ENCODE measurements around the gene NEK7.

NEK7 gene

GRCh38 chr1:198253259-198253658 is 96.5 kb downstream of the NEK7 start:
- H3K9ac ChIP-seq (ENCODE audit: low read length): no peak overlapping the region

GRCh38 chr1:198253668-198254067 is 96.9 kb downstream of the NEK7 start:
- TF ChIP-seq CTCF (IDR thresholded peaks at IDR 0.05; ENCODE audit: insufficient read depth, low read length, poor library complexity, severe bottlenecking) (no peak), EZH2phosphoT487 (conservative IDR thresholded peaks at IDR 0.05; ENCODE audit: low read length) (no peak)
- no peak overlapping the region for H3K9ac ChIP-seq (ENCODE audit: low read length)
- H3K4me2 ChIP-seq (ENCODE audit: low read depth, low read length, poor library complexity, severe bottlenecking): no peak overlapping the region

More at GRCh38 chr1:198253259-198253658, 96.5 kb downstream of the NEK7 start:
- Histone ChIP-seq H3K9me3 (ENCODE audit: insufficient read depth, low read length) (no peaks in the 10 kb centered on the region), H3K36me3 (ENCODE audit: low read length) (no peaks in the 10 kb centered on the region), H3K4me2 (ENCODE audit: low read depth, low read length, poor library complexity, severe bottlenecking) (no peak overlapping the region), H2AFZ (ENCODE audit: low read depth, low read length, severe bottlenecking) (no peak overlapping the region), H3K27ac (ENCODE audit: low read depth, low read length) (no peak overlapping the region), H3K27me3 (ENCODE audit: low read length) (no peaks in the 10 kb centered on the region), H4K20me1 (ENCODE audit: low read depth, low read length) (no peaks in the 10 kb centered on the region), H3F3A (ENCODE audit: insufficient read depth) (no peaks in the 10 kb centered on the region), H3K79me2 (ENCODE audit: insufficient read depth, low read length) (no peaks in the 10 kb centered on the region), H3K4me3 (ENCODE audit: insufficient read depth, low read length, poor library complexity, severe bottlenecking) (no peak overlapping the region), H3K9me2 (replicated peaks; ENCODE audit: insufficient read depth, low read length) (no peaks in the 10 kb centered on the region)
- TF ChIP-seq CTCF (IDR thresholded peaks at IDR 0.05; ENCODE audit: insufficient read depth, low read length, poor library complexity, severe bottlenecking) (no peak), EZH2phosphoT487 (conservative IDR thresholded peaks at IDR 0.05; ENCODE audit: low read length) (no peak)

DNA sequence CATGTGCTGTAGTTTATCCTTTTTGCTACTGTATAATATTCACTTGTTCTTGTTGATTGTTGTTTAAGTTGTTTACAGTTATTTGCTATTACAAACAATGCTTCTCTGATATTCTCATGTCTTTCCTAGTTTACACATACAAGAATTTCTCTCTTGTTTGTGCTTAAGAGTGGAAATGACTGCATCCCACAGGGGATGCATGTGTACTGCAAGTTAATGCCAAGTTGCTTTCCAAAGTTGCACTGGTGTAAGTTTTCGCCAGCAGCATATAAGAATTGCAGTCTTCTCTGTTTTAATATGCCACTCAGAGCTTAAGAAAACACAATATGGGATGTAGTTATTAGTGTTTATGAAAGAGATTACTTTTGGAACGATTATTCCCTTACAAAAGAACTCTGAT is 97.7 kb downstream of the NEK7 start:
- H3K27ac ChIP-seq (ENCODE audit: low read depth, low read length): no peak overlapping the region
- no peaks in the 10 kb centered on the region for H3K9me3 ChIP-seq (ENCODE audit: insufficient read depth, low read length)
- H2AFZ ChIP-seq (ENCODE audit: low read depth, low read length, severe bottlenecking): no peak overlapping the region
- no peak for TF ChIP-seq EZH2phosphoT487 (conservative IDR thresholded peaks at IDR 0.05; ENCODE audit: low read length)
- TF ChIP-seq CTCF (IDR thresholded peaks at IDR 0.05; ENCODE audit: insufficient read depth, low read length, poor library complexity, severe bottlenecking): no peak
- H3K36me3 ChIP-seq (ENCODE audit: low read length): no peaks in the 10 kb centered on the region
- H3F3A ChIP-seq (ENCODE audit: insufficient read depth): no peaks in the 10 kb centered on the region
- no peaks in the 10 kb centered on the region for H4K20me1 ChIP-seq (ENCODE audit: low read depth, low read length)
- no peak overlapping the region for H3K9ac ChIP-seq (ENCODE audit: low read length)
- H3K79me2 ChIP-seq (ENCODE audit: insufficient read depth, low read length): no peaks in the 10 kb centered on the region
- no peaks in the 10 kb centered on the region for H3K27me3 ChIP-seq (ENCODE audit: low read length)
- H3K4me2 ChIP-seq (ENCODE audit: low read depth, low read length, poor library complexity, severe bottlenecking): no peak overlapping the region
- H3K4me3 ChIP-seq (ENCODE audit: insufficient read depth, low read length, poor library complexity, severe bottlenecking): no peak overlapping the region
- no peaks in the 10 kb centered on the region for H3K9me2 ChIP-seq (replicated peaks; ENCODE audit: insufficient read depth, low read length)

More at GRCh38 chr1:198253668-198254067, 96.9 kb downstream of the NEK7 start:
- H3K27ac ChIP-seq (ENCODE audit: low read depth, low read length): no peak overlapping the region
- H3K9me3 ChIP-seq (ENCODE audit: insufficient read depth, low read length): no peaks in the 10 kb centered on the region
- no peaks in the 10 kb centered on the region for H3K79me2 ChIP-seq (ENCODE audit: insufficient read depth, low read length)
- H3K9me2 ChIP-seq (replicated peaks; ENCODE audit: insufficient read depth, low read length): no peaks in the 10 kb centered on the region
- no peak overlapping the region for H3K4me3 ChIP-seq (ENCODE audit: insufficient read depth, low read length, poor library complexity, severe bottlenecking)
- H4K20me1 ChIP-seq (ENCODE audit: low read depth, low read length): no peaks in the 10 kb centered on the region
- H3K36me3 ChIP-seq (ENCODE audit: low read length): no peaks in the 10 kb centered on the region
- no peak overlapping the region for H2AFZ ChIP-seq (ENCODE audit: low read depth, low read length, severe bottlenecking)
- no peaks in the 10 kb centered on the region for H3F3A ChIP-seq (ENCODE audit: insufficient read depth)
- H3K27me3 ChIP-seq (ENCODE audit: low read length): no peaks in the 10 kb centered on the region
